ENCODE results near the gene CSMD2. TPM values are rescaled to one million over a fixed set of nuclear protein-coding genes. Genes with fewer than 3 reads are reported as not detected.

Gene CSMD2
- total RNA-seq, 1 donor from 2014 or later = 0.08 TPM

DNA sequence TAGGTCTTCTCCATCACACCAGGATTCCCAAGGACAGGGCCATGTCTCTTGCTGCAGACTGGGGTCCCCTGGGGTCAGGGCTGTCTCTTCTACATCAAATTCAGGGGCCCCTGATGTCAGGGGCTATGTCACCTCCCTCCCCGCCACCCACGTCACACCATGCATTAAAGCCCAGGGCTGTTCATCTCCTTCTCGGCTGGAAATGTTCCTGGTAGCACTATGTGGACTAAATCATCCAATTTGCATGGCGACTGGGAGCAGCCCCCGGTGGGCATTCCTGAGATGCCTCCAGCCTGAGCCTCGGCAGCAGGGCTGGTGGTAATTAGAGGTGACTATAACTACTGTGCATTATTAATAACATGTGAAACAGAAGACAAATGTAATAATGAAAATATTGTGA is 452.8 kb downstream of the CSMD2 start:
- no peak for ATAC-seq

GRCh38 chr1:33711511-33711910 is 453.5 kb downstream of the CSMD2 start:
- ATAC-seq = no peak

GRCh38 chr1:33710967-33711366 is 454.1 kb downstream of the CSMD2 start:
- ATAC-seq = no peak

- ATAC-seq = no peak
Observed at GRCh38 chr1:33709783-33710718, 455.0 kb downstream of the CSMD2 start.

- no peak for ATAC-seq
Observed at GRCh38 chr1:33709174-33709782, 455.8 kb downstream of the CSMD2 start.

DNA sequence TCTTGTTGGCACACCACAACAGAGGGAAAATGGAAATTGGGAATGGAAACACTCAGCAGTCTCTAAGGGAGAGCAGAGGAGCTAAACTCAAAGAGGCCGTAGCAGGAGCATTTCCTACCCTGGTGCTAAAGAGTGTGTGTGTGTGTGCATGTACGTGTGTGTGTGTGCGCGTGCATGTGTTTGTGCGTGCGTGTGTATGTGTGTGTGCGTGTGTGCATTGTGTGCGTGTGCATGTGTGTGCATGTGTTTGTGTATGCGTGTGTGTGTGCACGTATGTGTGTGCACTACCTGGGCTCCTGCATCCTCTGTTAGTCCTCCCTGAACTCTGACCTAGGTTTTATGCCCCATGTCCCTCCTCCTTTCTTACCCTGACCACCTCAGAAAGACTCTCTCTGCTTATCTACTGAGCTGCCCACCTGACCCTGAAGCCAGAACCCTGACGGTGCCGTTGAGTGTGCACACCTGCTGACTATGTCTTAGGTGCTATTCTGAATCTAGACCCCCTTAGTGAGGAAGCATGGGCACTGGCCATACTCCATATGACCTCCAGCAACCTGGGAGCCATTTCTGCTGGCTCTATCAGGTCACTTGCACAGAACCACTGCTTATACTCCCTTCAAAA is 458.3 kb downstream of the CSMD2 start:
- ATAC-seq = no peak

GRCh38 chr1:33703464-33703863 is 461.6 kb downstream of the CSMD2 start:
- no peak for ATAC-seq

DNA sequence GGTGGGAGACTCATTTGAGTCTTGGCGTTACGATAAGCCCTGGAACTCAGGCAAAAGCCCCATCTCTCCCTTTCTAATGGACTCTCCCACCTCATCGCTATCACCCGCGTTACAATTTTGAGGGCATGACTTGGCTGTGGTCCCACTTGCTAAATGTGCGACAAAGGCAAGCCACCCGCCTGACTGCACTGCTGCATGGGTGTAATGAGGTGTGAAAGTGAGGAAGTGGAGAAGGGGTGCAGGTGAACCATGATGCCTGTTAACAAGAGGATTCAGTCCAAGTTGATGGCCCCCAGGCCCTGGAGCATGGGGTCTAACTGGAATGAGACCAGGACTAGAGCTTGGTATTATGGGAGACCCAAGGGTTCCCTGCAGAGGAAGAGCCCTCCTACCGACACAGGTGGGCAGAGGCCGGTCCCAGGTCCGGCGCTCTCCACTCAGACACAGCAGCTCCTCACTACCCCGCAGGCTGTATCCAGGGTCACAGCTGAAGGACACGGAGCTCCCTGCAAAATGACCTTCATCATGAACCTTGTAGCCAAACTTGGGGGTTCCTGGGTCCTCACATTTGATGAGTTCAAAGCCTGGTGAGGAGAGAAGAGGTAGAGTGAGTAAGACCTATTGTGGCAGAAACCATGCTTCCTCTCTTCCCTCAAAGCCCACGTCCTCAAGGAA is 466.5 kb downstream of the CSMD2 start:
- no peak for ATAC-seq

- ATAC-seq = no peak
Observed at GRCh38 chr1:33697816-33698215, 467.2 kb downstream of the CSMD2 start.

DNA sequence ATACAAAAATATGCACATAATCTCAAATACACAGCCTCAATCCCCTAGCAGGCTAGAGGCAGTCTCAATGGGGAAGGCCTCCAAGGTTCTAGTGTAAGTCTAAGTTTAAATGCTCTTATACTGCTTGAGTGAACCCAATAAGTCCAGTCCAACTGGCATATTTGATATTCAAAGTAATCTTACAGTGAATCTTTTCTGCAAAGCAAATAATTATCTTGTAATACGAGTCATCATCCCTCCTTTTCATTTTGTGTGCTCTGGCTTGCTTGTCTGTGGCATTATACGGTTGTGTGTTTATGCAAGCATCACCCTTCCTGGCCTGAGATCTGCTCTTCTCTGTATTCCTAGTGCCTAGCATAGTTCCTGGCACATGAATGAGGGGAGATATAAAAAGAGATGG is 468.1 kb downstream of the CSMD2 start:
- no peak for ATAC-seq

DNA sequence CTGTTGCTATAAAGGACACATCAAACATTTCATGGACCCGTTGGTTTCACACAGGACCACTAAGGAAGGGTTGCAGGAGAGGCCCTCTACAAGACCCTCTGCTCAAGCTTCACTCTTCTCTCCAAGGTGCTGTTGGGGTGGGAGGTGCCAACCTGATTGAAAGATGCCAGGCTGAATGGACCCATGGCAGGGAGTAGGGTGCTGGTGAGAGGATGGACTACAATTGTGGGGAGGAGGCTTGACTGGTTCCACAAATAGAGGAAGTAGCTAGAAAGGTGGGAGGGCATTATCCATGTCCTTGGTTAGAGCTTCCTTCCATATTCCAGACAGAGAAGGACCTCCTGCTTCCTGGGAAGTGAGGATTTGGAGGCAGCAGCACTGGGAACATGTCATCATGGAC is 468.7 kb downstream of the CSMD2 start:
- ATAC-seq = no peak

DNA sequence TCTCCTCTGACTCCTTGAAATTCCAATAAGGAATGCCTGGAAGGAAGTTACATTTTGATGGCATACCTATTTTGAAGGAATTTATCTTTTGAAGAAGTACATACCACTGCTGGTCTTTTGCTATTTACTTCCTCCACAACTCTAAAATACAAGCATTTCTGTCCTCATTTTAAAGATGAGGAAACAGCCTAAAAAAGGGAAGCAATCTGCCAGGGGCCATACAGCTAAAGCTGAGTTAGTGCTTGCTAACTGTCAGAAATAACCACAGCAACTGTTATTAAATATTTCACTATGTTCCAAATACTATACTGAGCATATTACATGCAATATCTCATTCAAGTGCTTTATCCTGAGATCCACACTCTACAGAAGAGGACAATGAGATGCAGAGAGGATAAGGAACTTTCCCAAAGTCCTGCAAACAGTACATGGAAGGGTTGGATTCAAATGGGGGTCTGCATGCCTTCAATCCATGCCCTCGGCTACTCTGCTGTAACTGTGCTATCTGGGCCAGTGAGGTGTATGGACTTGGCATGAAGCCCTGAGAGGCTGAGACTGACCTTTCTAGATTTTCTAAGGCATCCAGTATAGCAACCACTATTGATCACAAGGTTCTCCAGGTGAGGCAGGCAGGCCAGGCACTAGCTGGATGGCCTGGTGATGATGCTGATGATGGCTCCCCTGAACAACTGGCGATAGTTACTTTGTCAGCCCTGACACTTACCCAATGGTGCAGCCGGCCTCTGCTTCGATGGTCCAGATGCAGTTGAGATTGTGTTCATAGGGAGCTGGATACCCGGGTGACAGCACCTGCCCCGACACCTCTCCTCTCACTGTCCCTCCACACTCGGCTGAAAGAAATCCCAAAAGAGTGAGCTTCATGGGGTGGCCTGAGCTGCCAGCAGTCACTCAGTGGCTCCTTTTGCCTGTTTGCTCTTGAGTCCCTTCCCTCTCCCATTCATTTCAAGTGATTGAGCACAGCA is 472.5 kb downstream of the CSMD2 start:
- no peak for ATAC-seq

DNA sequence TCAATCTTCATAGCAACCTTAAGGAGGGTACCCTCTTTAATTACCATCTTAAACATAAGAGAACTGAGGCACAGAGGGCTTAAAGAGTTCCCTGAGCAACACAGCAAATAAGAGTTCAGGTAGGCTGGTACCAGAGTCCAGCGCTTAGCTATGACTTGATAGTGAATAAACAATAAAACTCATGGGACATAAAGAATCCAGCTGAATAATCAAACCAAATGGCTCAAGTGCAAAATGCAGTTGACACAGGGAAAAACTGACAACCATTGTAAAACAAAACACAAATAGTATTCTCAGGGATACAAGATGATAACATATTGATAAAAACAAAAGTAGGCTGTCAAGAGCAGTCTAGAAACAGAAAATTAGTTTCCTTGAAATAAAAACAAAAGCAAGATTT is 478.0 kb downstream of the CSMD2 start:
- no peak for ATAC-seq

DNA sequence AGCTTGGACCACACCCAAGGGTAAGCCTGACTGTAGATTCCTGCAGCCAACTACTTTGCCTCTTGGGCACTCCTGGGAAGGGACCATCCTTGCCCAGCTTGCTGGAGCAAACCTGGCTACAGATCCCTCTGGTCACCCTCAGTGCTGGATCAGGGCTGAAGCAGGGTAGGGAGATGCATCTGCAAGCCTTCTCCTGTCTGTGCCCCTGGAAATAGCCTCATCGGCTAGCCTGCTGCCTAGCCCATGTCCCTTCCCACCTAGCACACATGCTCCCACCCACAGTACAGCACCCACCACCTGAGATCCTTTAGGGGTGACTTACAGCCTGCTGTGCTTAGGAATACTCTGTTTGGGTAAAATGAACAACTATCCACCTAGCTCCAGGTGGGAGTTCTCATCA is 478.5 kb downstream of the CSMD2 start:
- no peak for ATAC-seq

- no peak for ATAC-seq
Observed at GRCh38 chr1:33685256-33685655, 479.8 kb downstream of the CSMD2 start.

- ATAC-seq = no peak
Observed at GRCh38 chr1:33684396-33685179, 480.4 kb downstream of the CSMD2 start.

- no peak for ATAC-seq
Observed at GRCh38 chr1:33683913-33684312, 481.1 kb downstream of the CSMD2 start.

GRCh38 chr1:33682371-33682770 is 482.7 kb downstream of the CSMD2 start:
- peak; percentile 15 for ATAC-seq

DNA sequence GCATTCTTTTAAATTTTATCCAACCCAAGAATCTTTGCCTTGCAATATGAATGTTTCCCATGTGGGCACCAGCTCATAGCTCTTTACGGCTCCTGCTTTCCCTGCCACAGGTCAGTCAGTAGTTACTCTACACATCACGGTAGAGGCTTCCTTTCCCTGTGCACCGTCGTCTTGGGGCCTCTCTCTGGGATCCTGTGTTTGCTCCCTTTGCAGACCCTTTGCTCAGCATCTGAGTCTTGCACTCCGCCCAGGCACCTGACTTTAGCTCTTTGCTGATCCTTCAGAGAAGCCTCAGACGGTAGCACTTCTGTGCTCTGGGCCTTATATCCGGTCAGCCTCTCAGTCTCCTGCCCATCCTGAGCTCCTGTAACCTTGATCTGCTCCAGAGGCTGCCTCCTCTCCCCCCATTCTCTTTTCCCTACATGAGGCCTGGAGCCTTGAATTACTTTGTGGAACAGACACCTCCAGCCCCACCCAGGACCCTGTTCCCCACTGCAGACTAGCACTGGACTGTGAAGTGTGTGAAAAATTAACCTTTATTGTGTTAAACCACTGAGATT is 484.7 kb downstream of the CSMD2 start:
- no peak for ATAC-seq

DNA sequence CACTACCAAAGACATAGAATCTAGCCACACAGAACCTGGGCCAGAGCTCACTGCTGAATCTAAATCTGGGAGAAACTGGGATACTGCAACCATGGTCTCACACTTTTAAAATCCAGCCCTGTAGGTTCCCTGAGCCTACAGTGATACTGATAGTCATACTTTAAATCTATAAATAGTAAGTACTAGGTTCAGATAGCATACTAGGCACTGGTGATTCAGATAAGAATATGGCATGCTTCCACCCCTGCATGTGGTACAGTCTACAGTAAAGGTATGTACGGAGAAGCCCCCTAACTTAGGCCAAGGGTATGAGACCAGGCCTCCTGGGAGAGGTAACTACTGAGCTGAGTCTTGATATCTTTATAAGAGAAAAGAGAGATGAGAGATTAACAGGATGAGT is 494.5 kb downstream of the CSMD2 start:
- ATAC-seq = no peak

DNA sequence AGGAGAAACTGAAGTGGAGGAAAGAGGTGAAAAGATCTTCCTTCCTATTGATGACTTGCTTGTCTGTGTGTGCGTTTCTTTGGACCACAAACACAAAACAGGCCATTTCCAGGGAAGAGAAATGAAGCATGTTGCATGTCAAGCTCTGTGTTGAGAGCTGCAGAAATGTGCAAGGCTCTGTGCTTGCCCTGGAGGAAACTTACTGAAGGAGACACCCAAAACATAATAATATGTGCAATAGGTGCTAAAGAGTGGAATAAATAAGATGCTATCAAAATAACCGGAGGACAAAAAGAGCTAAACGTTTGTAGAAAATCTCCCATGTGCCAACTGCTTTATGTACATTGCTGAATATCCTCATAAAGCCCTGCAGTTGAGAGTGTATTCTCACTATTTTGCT is 496.3 kb downstream of the CSMD2 start:
- no peak for ATAC-seq
